Stimulated activated CD4-positive, alpha-beta T cell treated with anti-CD3 and anti-CD28 coated beads, Interleukin-15, amount 100 ng/mL, for 1 hour (primary cell): ENCODE results near the gene FDX2.

ENCODE experiments used
- DNase-seq, 2 donors: peaks; one replicate each; pipeline ENCODE4 v3.0.0-alpha.2; 2020; ENCODE audit warnings: low read depth in 1 of 2, low spot score in 1 of 2

FDX2 gene

DNA sequence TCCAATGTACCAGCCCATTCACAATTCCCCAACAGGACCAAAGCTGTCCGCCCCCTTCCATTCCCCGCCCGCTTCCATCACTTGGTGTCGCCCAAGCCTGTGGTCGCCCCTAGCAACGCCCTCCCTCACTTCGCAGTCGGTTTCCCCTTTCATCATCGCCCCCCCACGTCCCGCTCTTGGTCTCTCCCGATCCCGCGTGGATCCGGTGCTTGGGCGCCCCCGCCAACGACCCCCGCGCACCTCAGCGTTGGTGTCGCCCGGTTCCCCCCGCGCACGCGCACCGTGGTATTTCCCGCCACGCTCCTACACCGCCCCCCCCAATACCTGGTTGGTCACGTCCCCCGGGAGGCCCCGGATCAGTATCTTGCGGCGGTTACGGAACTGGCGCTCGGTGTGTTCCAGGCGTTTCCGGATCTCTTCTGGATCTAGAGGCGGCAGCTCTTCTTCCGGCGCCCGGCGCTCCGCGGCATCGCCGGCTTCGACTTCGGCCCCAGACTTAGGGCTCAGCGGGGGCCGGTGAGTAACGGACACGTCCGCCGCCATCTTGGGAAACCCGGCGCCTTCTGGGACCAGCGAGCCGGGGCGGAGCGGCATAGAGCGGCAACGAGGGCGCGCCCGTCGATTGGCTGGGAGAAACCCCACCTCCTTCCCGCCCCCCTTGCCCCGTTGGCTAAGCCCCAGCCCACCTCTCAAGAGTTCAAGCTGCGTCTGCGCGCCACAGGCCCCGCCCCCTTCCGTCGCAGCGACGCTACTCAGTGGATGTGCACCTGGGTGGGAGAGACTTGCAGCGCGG lies 17.3 kb upstream of the FDX2 start, which contains the start of gene RAVER1:
Gene RAVER1 (minus strand): TSS at position 565 of the 793 bp plus-strand sequence. CDS start 22 bp downstream, at position 543.
- peak; percentile 96 to 97 for DNase-seq

DNA sequence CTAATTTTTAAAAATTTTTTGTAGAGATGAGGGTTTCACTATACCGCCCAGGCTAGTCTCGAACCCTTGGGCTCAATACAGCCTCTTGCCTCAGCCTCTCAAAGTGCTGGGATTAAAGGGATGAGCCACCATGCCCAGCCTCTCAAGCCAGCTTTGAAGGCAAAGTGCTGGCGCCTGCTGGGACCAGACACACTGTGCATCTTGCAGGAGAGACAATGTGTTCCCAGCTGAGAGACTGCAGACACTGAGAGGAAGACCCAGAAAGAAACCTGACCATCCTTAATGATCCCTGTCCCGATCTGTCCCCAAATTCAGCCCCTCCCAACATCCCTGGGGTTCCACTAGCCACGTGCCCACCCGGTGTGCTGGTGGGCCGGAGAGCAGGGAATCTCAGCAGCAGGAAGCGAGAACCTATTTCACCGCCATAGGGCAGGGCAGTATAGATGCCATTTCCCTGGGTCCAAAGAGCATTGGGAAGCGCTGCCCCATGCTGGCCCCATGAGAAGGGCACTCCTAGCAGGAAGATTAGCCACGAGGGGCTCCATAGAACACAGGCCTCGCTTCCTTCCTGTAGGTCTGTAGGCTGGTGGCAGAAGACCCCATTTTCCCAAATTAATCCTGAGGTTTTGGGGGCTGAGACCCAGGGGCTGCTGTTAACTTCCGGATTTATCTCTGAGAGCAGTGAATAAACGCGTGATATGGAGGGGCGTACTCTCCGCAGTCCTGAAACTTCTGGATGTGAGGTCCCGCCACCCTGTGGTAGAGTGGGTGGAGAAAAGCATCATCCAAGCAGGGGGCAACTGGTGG lies 16.5 kb upstream of the FDX2 start:
- no peak for DNase-seq

DNA sequence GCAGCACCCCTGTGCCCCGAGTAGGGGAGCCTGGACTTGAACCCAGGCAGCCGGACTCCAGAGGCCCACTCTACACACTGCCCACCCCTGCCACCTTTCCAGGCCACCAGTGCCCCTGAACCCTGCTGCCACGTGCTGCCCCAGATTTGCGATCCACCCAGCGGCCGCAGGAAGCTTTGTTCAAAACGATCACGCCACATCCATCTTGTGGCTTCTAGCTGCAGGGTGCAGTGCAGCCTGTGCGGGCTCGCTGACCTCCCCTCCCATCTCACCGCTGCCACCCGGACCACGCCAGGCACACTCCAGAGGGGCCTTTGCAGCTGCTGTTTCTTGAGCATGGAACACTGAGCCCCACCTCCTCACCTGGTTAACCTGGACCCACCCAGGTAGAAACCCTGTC lies 13.7 kb upstream of the FDX2 start:
- DNase-seq = no peak

DNA sequence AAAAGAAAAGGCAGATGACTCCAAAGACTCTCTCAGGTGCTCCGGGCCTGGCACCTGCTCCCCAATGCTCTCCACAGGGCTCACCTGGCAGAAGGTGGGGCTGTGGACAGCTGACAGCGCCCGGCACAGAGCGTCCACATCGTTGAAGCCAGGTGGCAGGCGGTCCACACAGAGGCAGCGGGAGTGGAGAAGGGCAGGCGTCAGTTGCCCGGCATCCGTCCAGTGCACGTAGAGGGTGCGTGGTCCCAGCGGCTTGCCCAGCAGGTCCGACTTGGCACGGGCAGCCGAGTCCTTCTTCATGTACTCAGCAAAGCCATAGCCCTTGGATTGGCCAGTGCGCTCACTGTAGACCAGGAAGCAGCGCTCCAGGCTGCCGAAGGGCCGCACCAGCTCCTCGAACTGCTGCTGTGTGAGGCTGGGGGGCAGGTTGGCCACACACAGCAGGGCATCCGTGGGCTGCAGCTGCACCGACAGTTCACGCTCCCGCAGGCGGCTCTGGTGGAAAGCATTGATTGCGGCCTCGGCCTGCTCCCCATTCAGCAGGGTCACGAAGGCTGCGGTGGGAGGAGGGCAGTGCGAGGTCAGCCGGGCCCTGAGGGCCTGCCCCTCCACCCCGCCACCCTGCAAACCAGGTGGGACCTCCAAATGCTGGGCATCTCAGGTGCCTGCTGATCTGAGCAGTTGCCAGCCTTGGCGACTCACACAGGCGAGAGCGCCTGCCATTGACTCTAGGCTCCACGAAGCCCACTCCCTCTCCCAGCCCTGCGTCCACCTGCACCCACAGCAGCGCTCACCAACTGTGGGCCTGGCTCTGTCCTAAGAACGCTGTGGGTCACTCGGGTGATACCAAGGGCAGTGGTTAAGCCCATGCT lies 13.0 kb upstream of the FDX2 start:
- DNase-seq = no peak

DNA sequence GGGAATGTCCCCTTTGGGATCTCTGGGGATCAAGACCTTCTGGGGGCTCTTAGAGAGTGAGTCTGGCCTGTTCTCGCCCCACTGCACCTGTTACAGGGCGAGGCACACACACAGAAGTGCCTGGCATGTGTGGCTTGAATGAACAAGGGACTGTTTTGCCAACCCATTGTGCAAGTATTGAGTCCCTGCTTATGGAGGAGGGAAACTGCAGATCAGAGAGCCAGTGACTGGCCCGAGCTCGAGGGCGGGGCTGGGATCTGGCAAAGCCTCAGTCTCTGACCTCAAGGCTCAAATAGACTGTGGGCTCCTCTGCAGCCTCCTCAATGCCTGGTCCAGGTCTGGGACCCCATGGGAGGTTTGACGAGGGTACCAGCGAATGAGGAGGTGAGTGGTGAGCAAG lies 12.0 kb upstream of the FDX2 start:
- DNase-seq = no peak

DNA sequence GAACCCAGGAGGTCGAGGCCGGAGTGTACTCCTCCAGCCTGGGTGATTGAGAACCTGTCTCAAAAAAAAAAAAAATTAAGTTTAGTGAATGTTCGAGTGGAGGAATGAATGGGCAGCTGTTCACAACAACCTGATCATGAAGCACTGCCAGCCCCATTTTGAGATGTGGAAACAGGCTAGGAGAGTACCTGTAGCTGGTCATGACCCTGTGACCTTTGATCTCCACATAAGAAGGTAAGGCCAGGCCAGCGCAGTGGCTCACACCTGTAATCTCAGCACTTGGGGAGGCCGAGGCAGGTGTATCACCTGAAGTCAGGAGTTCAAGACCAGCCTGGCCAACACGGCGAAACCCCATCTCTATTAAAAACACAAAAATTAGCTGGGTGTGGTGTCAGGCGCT lies 9.9 kb upstream of the FDX2 start:
- no peak for DNase-seq

DNA sequence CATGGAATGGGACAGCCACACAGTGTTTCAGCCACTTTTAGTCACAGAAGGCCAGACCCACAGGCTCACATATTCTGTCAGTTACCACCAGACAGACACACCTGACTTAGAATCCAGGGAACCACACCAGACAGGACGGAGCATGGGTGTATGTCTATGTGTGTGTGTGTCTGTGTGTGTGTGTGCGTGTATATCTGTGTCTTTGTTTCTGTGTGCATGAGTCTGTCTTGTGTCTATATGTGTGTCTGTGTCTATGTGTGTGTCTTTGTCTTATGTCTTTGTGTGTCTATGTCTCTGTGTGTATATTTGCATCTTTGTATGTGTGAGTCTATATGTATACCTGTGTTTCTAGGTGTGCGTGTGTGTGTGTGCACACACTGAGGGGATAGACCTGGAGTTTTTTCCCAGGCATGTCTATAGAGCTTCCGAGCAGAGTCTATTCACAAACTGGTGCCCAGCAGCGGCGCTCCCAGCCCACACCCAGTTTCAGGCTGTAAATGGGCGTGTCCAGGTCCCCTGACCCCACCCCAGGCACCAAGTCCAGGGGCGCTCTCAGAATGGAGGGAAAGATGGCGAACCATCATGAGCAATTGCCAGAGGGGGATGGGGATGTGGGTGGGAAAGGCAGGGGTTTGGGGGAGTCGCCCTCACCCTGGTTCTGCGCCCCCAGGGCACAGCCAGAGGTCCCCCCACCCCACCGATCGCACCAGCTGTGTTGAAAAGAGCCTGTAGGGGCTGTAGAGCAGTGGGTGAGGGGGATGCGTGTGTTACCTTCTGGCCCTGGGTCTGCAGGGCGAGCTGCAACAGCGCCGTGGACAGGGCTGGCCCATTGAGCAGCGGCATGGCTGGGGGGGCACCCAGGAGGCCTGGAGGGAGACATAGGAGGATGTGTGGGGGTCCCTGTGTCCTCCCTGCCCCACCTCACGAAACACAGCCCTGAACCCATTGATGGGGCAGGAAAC lies 6.3 kb upstream of the FDX2 start:
- no peak for DNase-seq

DNA sequence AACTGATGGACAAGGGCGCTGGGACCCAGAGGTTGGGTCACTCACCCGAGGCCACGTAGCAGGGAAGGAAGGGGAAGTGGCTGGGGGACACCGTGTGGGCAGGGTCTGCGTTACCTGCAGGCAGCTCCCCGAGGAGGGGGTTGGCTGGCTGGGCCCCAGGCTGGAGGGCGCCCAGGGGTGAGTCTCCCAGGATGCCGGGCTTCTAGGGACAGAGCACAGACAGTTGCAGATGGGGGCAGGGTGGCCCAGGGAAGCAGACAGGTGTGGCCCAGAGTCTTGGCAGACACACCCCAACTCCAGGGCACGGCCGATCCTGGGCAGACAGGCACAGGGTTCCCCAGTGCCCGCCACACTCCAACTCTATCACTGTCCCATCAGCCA lies 5.6 kb upstream of the FDX2 start:
- DNase-seq = no peak

DNA sequence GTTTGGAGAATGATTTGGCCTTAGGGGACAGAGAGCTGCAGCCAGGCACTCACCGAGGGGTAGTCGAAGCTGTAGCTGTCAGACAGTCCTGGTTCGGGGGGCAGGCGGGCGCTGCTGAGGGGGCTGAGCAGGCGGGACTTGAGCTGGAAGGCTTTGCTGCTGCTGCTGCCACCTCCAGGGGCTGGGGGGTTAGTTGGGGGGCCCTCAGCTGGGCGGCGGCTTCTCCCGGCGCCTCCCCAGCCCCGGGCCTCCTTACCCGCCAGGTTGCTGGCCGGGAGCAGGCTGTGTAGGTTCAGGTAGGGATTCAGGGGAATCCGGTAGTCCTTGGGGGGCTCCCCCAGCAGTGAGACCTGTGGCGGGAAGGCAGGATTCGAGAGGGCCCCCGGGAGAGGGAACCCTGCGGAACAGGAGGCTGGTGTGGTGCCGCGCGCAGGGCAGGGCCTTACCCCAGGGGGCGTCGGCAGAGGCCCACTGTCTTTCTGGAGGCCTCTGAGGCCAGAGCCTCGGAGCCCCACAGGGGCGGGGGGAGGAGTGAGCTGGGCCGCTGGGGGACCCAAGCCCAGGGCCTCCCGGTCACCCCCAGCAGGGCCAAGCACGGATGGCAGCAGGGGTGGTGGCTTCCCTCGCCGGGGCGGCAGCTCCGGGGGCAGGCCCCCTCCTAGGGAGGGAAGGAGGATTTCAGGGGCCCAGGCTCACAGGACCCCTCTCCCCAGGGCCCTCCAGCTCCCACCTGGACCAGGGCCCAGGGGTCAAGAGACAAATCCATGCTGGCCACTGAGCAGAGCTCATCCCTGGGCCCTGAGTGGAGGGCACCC lies 5.0 kb upstream of the FDX2 start:
- no peak for DNase-seq

DNA sequence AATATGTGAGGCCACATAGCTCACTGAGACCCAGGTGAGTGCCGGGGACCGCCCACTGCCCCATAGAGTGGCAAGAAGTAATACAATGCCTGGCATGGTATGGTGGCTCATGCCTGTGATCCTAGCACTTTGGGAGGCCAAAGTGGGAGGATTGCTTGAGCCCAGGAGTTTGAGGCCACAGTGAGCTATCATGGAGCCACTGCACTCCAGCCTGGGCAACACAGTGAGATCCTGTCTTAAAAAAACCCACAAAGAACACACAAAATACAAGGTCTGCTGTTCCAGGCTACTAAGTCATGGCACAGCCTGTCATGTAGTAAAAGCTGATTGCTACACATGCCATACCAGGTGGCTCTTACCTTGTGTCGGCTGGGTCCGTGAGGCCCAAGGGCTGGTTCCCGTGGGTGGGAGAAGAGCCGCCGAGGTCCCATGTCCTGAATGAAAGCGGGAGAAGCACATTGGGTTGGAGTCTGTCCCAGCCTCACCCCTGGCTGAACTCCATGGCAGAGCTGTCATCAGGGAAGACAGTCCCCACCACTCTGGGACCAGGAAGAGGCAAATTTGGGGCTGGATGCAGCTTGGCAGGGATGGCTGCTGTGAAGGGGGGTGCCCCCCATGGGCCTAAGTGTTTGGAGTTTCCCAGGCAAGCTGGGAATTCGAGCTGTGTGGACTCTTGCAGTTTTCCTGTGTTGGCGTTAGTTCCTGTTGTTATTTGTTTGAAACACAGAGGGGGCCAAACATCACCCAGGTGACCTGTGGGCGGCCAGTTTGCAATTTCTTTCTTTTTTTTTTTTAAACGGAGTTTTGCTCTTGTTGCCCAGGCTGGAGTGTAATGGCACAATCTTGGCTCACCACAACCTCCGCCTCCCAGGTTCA lies 3.2 kb upstream of the FDX2 start:
- no peak for DNase-seq

DNA sequence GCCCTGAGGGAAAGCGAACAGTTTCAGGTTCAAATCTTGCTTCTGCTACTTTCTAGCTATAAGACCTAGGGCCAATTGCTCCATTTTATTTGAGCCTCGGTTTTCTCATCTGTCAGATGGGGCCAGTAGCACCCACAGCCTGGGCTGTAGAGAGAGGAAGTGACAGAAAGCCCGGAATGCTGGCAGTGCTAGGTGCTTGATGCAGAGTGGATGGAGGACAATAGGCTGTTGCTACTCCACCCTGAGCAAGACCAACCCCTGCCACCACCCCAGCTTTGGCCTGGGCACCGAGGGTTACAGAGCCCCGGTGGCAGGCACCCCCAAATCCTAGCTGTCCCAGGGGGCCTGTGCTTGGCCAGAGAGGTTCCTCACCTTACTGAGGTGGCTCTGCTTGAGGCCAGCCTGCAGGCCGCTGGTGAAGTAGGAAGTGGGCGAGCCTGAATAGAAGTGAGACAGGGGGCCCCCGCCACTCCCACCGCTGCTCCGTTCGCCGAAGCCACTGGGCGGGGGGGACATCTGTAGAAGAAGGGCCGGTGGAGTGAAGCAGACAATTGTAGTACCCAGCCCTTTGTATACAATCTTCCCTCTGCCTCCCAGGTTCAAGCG lies 2.1 kb upstream of the FDX2 start:
- DNase-seq = no peak

DNA sequence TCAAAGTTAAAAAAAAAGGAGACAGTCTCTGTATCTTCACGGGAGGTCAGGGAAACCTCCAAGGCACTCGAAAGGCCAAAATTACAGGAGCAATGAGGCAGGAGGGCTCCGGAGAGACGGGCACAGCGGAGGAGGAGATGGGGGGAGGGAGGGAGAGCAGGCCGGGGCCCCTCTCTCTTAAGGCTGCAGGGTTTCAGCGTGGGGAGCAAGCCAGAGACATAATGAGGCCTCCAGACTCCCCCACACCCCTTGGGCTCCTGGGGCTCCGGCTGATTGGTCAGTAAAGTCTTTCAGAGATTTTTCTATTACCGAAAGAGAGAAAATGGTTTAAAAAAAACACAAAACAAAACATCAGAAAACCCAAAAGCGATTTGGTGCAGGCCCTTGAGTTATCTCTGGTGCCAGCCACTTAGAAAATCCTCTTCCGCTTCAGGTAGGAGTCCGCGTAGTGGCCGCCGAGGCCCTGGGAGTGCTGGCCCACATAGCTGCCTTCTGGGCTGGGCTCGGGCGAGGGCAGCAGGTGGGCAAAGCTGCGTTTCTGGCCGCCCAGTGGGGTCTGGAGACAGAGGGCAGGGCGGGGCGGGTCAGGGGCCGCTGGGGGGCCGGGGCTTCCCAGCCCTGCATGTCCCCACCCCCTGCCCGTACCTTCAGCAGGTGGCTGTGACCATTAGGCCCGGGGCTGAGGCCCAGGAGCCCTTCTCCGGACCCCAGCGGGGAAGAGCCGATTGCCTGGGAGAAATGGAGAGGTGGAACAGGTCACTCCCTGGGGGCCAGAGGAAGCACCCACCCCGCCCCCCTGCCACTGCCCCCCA lies 1.4 kb upstream of the FDX2 start:
- no peak for DNase-seq

DNA sequence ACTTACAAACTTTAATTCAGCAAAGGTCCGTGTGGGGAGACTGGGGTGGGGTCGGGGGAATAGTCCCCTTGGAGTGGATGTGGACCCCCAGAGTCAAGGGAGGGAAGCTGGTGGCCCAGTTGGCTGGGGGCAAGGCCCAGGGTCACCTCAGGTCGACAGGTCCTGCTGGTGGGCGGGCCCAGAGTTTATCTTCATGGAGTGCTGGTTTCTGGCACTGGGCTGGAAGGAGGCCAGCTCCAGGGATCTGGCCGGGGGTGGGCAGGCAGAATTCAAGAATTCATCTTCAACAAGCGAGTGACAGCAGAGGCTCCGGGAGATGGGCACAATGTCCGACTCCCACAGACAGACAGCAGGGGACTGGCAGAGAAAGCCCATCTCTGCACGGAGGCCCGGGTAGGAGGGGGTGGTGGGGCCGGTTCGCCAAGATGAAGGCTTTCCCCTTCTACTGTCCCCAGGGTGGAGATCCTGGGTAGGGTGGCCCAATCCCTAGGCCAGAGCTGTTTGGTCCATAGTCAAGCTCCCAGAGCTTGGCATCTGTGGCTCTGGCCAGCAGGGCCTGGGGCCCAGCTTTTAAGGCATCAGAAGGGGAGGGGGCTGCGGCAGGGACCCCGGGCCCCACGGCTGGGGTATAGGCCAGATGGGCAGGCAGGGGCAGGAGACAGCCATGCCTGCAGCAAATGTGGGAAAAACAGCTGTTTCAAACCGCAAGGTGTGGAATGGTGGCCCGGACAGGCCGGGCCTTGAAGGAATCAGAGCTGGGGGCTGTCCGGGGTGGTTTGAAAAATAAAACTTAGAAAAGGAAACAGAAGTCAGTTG lies 622 bp upstream of the FDX2 start:
- DNase-seq = no peak

DNA sequence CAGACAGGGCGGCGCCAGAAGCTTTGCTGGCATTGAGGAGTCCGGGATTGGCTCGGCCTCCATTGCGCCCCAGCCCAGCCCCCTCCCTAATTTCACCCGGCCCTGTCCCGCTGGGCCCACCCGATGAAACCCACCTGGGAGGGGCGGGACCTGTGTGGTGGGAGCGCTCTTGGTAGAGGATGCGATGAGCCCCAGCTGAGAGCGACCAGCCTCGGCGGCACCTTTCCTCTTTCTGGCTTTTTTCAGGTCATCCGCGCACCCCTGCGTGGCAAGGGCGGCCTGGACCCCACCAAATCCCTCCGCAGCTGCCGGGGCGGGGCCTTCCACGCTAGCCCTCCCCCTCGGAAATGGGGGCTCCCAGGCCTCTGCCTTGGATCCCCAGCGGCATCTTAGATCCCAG lies 6.4 kb downstream of the FDX2 start, which contains the start of gene ZGLP1:
Gene ZGLP1 (minus strand): TSS at position 393 of the 400 bp plus-strand sequence.
- no peak for DNase-seq

DNA sequence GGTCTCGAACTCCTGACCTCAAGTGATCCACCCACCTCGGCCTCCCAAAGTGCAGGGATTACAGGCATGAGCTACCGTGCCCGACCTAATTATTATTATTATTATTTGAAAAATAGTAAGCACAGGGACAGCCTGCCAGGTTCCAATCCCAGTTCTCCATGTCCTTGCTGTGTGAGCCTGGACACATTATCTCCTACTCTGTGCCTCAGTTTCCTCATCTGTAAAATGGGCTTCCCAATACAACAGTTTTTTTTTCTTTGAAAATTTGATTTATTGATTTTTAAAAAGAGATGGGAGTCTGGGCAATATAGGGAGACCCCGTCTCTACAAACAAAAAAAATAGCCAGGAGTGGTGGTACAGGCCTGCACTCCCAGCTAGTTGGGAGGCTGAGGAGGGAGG lies 9.5 kb downstream of the FDX2 start:
- DNase-seq = no peak

DNA sequence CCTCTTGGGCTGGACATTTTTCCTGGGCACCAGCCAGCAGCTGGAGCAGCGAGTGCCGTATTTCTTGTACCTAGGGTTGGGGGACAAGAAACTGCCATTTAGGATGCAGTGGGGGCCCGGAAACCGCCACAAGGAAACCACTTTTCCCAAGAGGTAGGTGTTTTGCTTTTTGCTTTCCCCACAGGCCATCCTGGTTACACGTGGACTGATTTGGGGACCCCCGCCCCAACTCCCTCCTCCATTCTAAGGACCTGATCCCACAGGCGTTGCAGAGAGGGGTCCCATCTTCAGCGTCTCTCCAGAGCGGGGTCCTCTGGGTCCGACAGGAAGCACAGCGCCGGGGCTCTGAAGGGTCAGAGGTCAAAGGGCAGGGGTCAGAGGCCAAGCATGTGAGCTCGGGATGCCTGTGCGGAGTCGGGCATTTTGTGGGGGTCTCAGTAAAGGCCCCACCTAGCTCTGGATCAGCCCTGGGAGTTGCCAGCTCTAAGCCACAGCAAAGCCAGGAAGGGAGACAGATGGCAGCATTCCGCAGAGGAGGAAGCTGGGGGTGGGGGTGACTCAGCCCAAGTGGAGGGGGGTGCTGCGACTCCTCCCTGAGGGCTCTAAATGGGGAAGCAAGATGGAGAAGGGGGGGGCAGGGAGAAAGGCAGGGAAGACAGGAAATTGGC lies 10.5 kb downstream of the FDX2 start:
- DNase-seq = no peak
